ENCODE measurements around the gene DENND6B.

- TF ChIP-seq TAF1 (IDR thresholded peaks at IDR 0.05; ENCODE audit: low read depth, low read length): no peak
- TF ChIP-seq POLR2A (IDR thresholded peaks at IDR 0.05; ENCODE audit: low read depth, low read length): no peak
- no peak for TF ChIP-seq POLR2AphosphoS5 (IDR thresholded peaks at IDR 0.05; ENCODE audit: low read depth, low read length)
These were observed 33.8 kb upstream of the DENND6B start for GRCh38 chr22:50360578-50360977.

All from GM12891 (cell line).